K562 (cell line): ENCODE data around the gene ATP6V0E1. TPM values are rescaled to one million over a fixed set of nuclear protein-coding genes. Genes with fewer than 3 reads are reported as not detected.

Experiments
- ARHGAP35 ChIP-seq: fragments of 450-650 bp; IDR thresholded peaks from 2 replicates; pipeline ENCODE4 v1.6.1; 2018; ENCODE audit not compliant: partially characterized antibody
- BCL6 ChIP-seq: fragments of 250-450 bp; sonication (Bioruptor Pico); IDR thresholded peaks from 2 replicates; pipeline ENCODE4 v1.4.0; 2020
- BRF1 ChIP-seq: IDR thresholded peaks from 3 replicates; pipeline ENCODE4 v1.6.1; 2011; ENCODE audit warnings: borderline replicate concordance, mild to moderate bottlenecking; ENCODE audit not compliant: insufficient read length; ENCODE audit errors: extremely low read depth
- GABPA ChIP-seq: fragments of 200-800 bp; sonication (Bioruptor generic); conservative IDR thresholded peaks from 2 replicates; pipeline ENCODE4 v1.6.1; 2016; ENCODE audit warnings: low read depth, missing genetic modification characterization, missing compliant biosample characterization
- KDM2B ChIP-seq: fragments of 250-450 bp; sonication (Bioruptor Pico); IDR thresholded peaks from 2 replicates; pipeline ENCODE4 v1.8.0; 2021; ENCODE audit warnings: mild to moderate bottlenecking, moderate library complexity
- NFATC3 ChIP-seq: fragments of 450-650 bp; IDR thresholded peaks from 2 replicates; pipeline ENCODE4 v1.6.1; 2017; ENCODE audit warnings: mild to moderate bottlenecking
- SMARCB1 ChIP-seq: IDR thresholded peaks from 2 replicates; pipeline ENCODE4 v1.6.1; 2011; ENCODE audit warnings: improper control_type of control experiment, low read depth; ENCODE audit not compliant: insufficient read length
- SP1 ChIP-seq: sonication (generic); formaldehyde crosslinking; IDR thresholded peaks from 2 replicates; pipeline ENCODE4 v1.8.1; 2022; ENCODE audit warnings: mild to moderate bottlenecking, missing genetic modification reagents
- SUPT5H ChIP-seq: fragments of 450-650 bp; IDR thresholded peaks from 2 replicates; pipeline ENCODE4 v1.6.1; 2016
- TAF1 ChIP-seq: IDR thresholded peaks from 2 replicates; pipeline ENCODE4 v1.6.1; 2011; ENCODE audit warnings: mild to moderate bottlenecking, low read length, moderate library complexity; ENCODE audit not compliant: insufficient read depth, control insufficient read depth, severe bottlenecking; ENCODE audit errors: extremely low read depth
- TOE1 ChIP-seq, 2 experiments: fragments of 450-650 bp in 1 of 2; sonication (generic) in 1 of 2; formaldehyde crosslinking in 1 of 2; IDR thresholded peaks; 2 replicates each; pipeline versions ENCODE4 v1.7.1 to v1.8.0; 2016 to 2022; ENCODE audit warnings: borderline replicate concordance in 2 of 2, mild to moderate bottlenecking in 2 of 2, antibody characterized with exemption in 1 of 2, inconsistent platforms in 1 of 2, low read depth in 1 of 2, missing genetic modification reagents in 1 of 2, moderate library complexity in 1 of 2
- ZNF445 ChIP-seq: fragments of 250-450 bp; sonication (Bioruptor Pico); IDR thresholded peaks from 2 replicates; pipeline ENCODE4 v1.4.0; 2020; ENCODE audit warnings: low read depth, mild to moderate bottlenecking, moderate library complexity
- ZNF780A ChIP-seq: fragments of 250-450 bp; sonication (Bioruptor Pico); IDR thresholded peaks from 2 replicates; pipeline ENCODE4 v1.5.0; 2021; ENCODE audit warnings: mild to moderate bottlenecking
- polyA plus RNA-seq, 8 experiments: library from polyadenylated mRNA; depleted of rRNA in 4 of 8; stranded (reverse) in 5 of 8; unstranded in 3 of 8; fragments of >200 nt; fragmentation: Nextera tagmentation in 2 of 8; fragmentation: Illumina TruSeq in 1 of 8; extraction: Ambion mirVana in 2 of 8; extraction: Trizol in 1 of 8; gene quantifications; 2 replicates each; pipeline versions ENCODE4 v1.2.1 to v1.2.3, GENCODE V29; 2011 to 2014; ENCODE audit warnings: inconsistent platforms in 1 of 8, missing spikeins in 1 of 8
- total RNA-seq, 7 experiments: library from RNA; depleted of rRNA in 6 of 7; stranded (reverse); fragments of >200 nt in 6 of 7; fragmentation: Illumina TruSeq in 2 of 7; extraction: Trizol in 2 of 7; gene quantifications; 2 replicates each; pipeline versions ENCODE4 v1.2.1 to v1.2.3, GENCODE V29; 2011 to 2021; ENCODE audit warnings: low replicate concordance in 1 of 7
- TF ChIP-seq, protein P1 (sequence below): fragments of 250-450 bp; sonication (Bioruptor Pico); IDR thresholded peaks from 2 replicates; pipeline ENCODE4 v1.4.0; 2020; ENCODE audit warnings: mild to moderate bottlenecking
- TF ChIP-seq, protein P2 (sequence below): fragments of 450-650 bp; IDR thresholded peaks from 2 replicates; pipeline ENCODE4 v1.7.1; 2018; ENCODE audit warnings: mild to moderate bottlenecking, low read depth; ENCODE audit not compliant: partially characterized antibody
- TF ChIP-seq, protein P3 (sequence below): sonication (generic); formaldehyde crosslinking; IDR thresholded peaks from 2 replicates; pipeline ENCODE4 v1.8.0; 2022; ENCODE audit warnings: mild to moderate bottlenecking, missing genetic modification reagents
- TF ChIP-seq, protein P4 (sequence below): fragments of 200-800 bp; sonication (Bioruptor generic); IDR thresholded peaks from 2 replicates; pipeline ENCODE4 v1.6.1; 2016; ENCODE audit warnings: missing genetic modification characterization, missing compliant biosample characterization

ATP6V0E1 gene
- total and polyA plus RNA-seq, 9 of the 15 experiments (the other 6 are each of a cell fraction or from before 2014, with no cell fraction given) = 63.8 to 395 (median 112) TPM

DNA sequence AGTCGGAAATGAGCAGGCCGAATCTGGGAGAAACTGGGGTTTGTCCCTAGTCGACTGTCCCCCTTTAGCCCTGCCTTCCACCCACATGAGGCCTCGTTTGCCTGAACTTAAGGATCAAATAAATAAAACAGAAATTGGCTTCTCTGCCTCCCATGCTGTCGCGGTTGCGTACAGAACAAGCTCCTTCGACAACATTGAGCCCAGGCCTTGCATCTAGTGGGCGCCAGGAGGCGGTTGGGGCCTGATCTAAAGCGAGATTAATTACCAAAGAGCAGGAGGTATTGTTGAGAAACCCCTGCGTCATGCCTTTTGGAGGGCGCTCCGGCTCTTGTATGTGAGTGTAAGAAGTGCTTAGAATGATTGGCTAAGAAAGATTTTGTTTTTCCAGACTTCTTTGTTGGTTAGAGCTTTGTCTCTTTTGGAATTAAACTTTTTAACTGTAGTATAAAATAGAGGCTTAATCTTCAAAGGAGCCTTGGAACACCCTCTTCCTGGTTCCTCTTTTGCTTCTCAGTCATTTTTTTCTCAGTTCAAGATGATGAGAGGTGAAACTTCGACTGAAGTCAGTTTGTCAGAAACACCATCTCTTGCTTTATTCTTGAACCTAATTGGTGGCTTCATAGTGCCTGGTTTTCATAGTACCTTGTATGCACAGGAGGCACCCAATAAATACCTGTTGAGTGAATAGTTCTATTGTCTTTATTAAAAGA lies 828 bp downstream of the ATP6V0E1 start (continued):
- TF ChIP-seq, protein P1, sequence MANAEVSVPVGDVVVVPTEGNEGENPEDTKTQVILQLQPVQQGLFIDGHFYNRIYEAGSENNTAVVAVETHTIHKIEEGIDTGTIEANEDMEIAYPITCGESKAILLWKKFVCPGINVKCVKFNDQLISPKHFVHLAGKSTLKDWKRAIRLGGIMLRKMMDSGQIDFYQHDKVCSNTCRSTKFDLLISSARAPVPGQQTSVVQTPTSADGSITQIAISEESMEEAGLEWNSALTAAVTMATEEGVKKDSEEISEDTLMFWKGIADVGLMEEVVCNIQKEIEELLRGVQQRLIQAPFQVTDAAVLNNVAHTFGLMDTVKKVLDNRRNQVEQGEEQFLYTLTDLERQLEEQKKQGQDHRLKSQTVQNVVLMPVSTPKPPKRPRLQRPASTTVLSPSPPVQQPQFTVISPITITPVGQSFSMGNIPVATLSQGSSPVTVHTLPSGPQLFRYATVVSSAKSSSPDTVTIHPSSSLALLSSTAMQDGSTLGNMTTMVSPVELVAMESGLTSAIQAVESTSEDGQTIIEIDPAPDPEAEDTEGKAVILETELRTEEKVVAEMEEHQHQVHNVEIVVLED (CRISPR knock-in tag) = peak; percentile 12; the same call in 1 of the 2 replicates
- TF ChIP-seq ARHGAP35 = no peak
- 0 out of 2 replicates have a peak, but pooled peaks have one; percentile 26 for TF ChIP-seq SUPT5H
- TF ChIP-seq, protein P2, sequence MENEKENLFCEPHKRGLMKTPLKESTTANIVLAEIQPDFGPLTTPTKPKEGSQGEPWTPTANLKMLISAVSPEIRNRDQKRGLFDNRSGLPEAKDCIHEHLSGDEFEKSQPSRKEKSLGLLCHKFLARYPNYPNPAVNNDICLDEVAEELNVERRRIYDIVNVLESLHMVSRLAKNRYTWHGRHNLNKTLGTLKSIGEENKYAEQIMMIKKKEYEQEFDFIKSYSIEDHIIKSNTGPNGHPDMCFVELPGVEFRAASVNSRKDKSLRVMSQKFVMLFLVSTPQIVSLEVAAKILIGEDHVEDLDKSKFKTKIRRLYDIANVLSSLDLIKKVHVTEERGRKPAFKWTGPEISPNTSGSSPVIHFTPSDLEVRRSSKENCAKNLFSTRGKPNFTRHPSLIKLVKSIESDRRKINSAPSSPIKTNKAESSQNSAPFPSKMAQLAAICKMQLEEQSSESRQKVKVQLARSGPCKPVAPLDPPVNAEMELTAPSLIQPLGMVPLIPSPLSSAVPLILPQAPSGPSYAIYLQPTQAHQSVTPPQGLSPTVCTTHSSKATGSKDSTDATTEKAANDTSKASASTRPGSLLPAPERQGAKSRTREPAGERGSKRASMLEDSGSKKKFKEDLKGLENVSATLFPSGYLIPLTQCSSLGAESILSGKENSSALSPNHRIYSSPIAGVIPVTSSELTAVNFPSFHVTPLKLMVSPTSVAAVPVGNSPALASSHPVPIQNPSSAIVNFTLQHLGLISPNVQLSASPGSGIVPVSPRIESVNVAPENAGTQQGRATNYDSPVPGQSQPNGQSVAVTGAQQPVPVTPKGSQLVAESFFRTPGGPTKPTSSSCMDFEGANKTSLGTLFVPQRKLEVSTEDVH = no peak
- peak; percentile 78 for TF ChIP-seq TAF1
- no peak for TF ChIP-seq KDM2B (CRISPR knock-in tag)
- TF ChIP-seq NFATC3 = no peak
- no peak for TF ChIP-seq SMARCB1
- no peak for TF ChIP-seq BCL6
- TF ChIP-seq GABPA (tag) = 0 out of 2 replicates have a peak, but pooled peaks have one; percentile 30
- no peak for TF ChIP-seq SP1
- TF ChIP-seq, protein P3, sequence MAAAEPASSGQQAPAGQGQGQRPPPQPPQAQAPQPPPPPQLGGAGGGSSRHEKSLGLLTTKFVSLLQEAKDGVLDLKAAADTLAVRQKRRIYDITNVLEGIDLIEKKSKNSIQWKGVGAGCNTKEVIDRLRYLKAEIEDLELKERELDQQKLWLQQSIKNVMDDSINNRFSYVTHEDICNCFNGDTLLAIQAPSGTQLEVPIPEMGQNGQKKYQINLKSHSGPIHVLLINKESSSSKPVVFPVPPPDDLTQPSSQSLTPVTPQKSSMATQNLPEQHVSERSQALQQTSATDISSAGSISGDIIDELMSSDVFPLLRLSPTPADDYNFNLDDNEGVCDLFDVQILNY = no peak
- TF ChIP-seq, protein P4, sequence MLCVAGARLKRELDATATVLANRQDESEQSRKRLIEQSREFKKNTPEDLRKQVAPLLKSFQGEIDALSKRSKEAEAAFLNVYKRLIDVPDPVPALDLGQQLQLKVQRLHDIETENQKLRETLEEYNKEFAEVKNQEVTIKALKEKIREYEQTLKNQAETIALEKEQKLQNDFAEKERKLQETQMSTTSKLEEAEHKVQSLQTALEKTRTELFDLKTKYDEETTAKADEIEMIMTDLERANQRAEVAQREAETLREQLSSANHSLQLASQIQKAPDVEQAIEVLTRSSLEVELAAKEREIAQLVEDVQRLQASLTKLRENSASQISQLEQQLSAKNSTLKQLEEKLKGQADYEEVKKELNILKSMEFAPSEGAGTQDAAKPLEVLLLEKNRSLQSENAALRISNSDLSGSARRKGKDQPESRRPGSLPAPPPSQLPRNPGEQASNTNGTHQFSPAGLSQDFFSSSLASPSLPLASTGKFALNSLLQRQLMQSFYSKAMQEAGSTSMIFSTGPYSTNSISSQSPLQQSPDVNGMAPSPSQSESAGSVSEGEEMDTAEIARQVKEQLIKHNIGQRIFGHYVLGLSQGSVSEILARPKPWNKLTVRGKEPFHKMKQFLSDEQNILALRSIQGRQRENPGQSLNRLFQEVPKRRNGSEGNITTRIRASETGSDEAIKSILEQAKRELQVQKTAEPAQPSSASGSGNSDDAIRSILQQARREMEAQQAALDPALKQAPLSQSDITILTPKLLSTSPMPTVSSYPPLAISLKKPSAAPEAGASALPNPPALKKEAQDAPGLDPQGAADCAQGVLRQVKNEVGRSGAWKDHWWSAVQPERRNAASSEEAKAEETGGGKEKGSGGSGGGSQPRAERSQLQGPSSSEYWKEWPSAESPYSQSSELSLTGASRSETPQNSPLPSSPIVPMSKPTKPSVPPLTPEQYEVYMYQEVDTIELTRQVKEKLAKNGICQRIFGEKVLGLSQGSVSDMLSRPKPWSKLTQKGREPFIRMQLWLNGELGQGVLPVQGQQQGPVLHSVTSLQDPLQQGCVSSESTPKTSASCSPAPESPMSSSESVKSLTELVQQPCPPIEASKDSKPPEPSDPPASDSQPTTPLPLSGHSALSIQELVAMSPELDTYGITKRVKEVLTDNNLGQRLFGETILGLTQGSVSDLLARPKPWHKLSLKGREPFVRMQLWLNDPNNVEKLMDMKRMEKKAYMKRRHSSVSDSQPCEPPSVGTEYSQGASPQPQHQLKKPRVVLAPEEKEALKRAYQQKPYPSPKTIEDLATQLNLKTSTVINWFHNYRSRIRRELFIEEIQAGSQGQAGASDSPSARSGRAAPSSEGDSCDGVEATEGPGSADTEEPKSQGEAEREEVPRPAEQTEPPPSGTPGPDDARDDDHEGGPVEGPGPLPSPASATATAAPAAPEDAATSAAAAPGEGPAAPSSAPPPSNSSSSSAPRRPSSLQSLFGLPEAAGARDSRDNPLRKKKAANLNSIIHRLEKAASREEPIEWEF (CRISPR knock-in tag) = no peak
- no peak for TF ChIP-seq ZNF445 (CRISPR knock-in tag)
- no peak for TF ChIP-seq BRF1
- no peak for TF ChIP-seq ZNF780A (CRISPR knock-in tag)
- TF ChIP-seq TOE1 (IDR thresholded peaks at IDR 0.05; ENCODE audit: borderline replicate concordance) = no peak
- no peak for TF ChIP-seq TOE1 (CRISPR knock-in tag; IDR thresholded peaks at IDR 0.05; ENCODE audit: borderline replicate concordance, low read depth)
